ENCODE results near the gene SYNDIG1. TPM values are rescaled to one million over a fixed set of nuclear protein-coding genes. Genes with fewer than 3 reads are reported as not detected.

SYNDIG1 gene
- polyA plus RNA-seq, 1 donor = 4.1 TPM

GRCh38 chr20:24678351-24679106 lies 209.1 kb downstream of the SYNDIG1 start:
- no peak for DNase-seq

- no peak for DNase-seq
These were observed 210.1 kb downstream of the SYNDIG1 start for GRCh38 chr20:24679448-24680047.

GRCh38 chr20:24681634-24682495 lies 212.4 kb downstream of the SYNDIG1 start:
- DNase-seq = no peak

DNA sequence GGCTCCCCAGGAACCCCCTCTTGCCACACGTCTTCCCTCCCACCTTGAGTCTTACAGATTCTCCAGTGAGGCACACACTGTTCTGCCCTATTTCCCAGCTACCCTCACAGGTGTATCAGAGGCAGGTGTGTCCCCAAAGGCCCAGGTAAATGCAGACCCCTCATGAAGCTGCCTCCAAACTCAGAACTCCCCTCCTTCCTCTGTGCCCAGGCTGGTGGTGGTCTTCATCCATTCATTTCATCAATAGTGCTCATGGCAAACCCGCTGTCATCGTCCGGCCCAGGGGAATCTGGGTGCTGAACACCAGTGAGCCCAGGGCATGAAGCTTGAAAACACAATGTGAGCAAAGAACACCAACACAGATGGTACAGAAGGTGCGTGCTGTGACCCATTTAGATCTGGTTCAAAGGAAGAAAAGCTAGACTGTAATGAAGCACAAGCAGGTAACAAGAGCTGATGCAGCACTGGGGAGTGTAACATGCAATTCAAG lies 213.1 kb downstream of the SYNDIG1 start:
- no peak for DNase-seq

GRCh38 chr20:24683676-24684075 lies 214.2 kb downstream of the SYNDIG1 start:
- no peak for DNase-seq

GRCh38 chr20:24684421-24684871 lies 215.0 kb downstream of the SYNDIG1 start:
- DNase-seq = no peak

DNA sequence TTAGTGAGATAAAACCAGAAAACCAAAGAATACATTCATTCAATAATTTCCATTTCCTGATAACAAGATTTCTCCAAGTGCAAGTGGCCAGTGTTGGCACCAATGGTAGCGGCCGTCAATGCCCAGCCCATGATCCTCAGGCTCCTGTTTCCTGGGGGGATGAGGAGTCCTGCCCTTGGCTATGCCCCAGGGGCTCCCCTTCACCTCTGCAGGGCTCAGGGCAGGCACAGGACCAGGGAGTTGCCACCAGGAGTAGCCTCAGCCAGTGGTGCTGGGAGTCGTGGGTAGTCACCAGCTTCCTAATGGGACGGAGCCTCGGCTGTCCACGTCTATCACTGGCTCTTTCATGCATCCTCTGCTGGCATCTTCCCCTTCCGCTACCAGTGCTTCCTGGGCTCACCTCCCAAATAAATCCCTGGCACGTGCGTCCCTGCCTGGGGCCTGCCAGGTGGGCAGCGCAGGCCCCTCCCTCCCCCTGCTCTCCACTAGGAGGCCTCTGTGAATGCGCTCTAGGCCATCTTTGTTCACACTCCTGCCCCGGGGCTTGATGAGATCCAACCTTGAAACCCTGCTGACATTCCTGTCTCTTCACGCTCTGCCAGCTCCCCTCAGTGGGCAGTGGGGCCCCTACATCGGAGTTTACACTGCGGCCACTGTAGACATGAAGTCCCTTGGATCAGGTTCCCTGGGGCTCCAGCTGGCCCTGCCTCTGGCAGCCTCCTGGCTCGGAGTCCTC lies 215.7 kb downstream of the SYNDIG1 start:
- no peak for DNase-seq

DNA sequence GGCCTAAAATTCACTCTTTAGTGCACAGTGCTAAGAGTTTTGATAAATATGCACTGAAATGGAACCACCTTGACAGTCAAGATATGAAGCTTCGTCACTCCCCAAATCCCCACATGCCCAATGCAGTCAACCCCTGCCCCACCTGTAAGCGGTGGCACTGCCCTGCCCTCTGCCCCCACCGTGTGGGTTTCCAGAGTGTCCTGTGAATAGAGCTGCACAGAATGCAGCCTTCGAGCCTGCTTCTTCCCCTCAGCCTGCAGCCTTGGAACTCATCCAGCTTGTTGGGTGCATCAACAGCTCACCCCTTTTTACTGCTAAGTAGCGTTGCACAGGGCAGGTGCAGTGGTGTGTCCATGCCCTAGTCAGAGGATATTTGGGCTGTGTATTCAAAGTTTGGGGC lies 216.3 kb downstream of the SYNDIG1 start:
- no peak for DNase-seq

DNA sequence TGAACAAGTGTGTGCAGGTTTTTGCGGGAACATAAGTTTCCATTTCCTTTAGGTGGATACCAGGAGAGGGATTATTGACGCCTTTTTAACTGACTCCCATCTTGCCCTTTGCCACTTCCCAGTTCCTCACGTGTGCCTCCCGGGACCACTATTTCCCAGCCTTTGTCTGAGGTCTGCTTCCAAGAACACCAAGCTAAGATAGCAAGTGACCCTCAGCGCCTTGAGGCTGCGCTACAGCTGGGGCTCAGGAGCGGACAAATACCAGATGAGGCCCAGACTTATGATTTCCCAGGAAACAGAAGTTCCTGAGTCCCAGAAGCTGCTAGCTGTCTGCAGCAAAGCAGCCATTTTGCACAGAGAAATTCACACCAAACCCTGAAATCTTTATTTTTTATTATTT lies 216.7 kb downstream of the SYNDIG1 start:
- DNase-seq = no peak

DNA sequence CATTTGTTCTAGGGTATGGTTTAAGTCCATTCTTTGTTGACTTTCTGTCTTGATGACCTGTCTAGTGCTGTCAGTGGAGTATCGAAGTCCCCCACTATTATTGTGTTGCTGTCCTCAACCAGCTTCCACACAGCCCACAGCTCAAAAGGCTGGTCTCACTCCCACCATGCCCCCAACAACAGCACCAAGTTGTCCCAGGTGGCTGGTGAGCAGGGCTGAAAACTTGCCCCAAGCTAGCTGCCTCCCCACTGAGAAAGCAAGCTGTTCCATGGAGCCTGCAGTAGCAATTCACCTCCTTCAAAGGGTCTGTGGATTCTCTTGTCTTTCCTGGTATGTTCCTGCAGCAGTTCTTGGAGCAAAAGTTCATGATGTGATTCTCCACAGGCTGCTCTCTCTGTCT lies 221.0 kb downstream of the SYNDIG1 start:
- DNase-seq = no peak

GRCh38 chr20:24691901-24692351 lies 222.5 kb downstream of the SYNDIG1 start:
- no peak for DNase-seq

- no peak for DNase-seq
These were observed 223.2 kb downstream of the SYNDIG1 start for GRCh38 chr20:24692446-24693200.

DNA sequence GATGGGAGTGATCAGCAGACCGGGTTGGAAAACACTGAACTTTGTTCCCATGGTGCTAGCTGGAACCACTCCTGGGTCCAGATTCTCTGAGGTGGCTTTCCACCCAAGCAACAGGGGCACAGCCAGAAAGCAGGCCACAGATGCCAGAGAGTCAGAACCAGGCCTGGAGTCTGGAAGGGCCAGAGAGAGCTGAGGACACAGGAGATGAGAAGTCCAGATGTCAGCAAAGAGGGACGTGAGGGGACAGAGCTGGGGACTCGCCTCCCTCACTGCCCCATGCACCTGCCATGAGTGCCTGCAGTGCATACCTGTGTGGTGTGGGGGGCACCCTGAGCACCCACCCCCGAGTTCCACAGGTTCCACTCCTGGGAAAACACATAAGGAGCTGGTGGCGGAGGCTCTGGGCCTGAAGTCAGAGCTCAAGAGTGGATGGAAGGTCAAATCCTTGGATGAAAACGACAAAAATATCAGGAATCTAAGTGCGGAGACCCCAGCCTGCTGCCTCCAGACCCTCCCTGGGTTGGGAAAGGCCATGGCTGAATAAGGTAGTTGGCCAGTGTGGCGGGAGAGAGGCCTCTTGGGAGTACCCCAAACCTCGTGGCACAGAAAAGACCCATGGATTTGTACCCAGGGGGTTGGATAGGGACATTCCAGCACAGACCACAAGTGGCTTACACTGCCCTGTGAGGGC lies 224.2 kb downstream of the SYNDIG1 start:
- DNase-seq = no peak

GRCh38 chr20:24694157-24694726 lies 224.8 kb downstream of the SYNDIG1 start:
- peak; percentile 29 for DNase-seq

- DNase-seq = no peak
These were observed 225.5 kb downstream of the SYNDIG1 start for GRCh38 chr20:24694727-24695528.

- DNase-seq = no peak
These were observed 226.2 kb downstream of the SYNDIG1 start for GRCh38 chr20:24695529-24696225.

- DNase-seq = no peak
These were observed 227.0 kb downstream of the SYNDIG1 start for GRCh38 chr20:24696396-24696795.

- no peak for DNase-seq
These were observed 228.0 kb downstream of the SYNDIG1 start for GRCh38 chr20:24697411-24697810.

DNA sequence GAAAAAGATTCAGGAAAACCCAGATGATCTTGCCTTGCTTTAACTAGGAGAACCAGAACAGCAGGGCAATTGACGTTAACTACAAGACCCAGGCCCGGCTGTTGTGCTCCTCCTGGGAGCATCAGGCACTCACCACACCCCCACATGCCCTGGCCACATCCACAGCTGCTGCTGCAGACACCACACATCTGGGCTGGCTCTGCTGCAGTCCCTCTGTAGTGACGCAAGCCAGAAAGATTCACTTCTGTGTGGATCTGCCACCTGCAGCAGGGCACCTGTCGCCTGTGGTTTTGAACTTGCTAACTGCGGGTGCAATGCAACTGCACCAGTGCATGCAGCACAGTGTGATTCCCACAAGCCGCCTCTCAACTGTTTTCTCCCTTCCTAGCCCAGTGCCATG lies 228.8 kb downstream of the SYNDIG1 start:
- DNase-seq = no peak
